CD4-positive, alpha-beta T cell treated with Interleukin-15 for 1 hour (primary cell): ENCODE results near the gene INTS3.

Experiments used
- DNase-seq: peaks from one replicate; pipeline ENCODE4 v3.0.0-alpha.2; 2020

Gene INTS3

DNA sequence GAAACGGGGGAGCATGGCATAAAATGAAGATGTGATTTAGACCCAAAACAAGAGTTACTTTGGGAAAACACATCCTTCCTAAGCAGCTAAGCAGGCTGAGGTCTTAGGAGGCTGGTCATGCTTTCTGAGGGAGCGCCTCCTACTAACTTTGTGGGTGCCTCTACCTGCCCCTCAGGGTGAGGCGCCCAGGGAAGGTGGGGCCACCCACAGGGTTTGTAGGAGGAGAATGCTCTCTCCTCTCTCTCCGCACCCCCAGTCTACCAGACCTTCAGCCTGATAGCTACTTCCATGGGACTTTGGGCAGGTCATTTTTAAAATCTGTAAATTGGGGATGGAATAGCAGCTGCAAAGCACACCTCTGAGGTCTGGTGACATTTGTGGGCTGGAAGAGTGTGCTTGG, 71.2 kb downstream of the INTS3 start:
- no peak for DNase-seq

DNA sequence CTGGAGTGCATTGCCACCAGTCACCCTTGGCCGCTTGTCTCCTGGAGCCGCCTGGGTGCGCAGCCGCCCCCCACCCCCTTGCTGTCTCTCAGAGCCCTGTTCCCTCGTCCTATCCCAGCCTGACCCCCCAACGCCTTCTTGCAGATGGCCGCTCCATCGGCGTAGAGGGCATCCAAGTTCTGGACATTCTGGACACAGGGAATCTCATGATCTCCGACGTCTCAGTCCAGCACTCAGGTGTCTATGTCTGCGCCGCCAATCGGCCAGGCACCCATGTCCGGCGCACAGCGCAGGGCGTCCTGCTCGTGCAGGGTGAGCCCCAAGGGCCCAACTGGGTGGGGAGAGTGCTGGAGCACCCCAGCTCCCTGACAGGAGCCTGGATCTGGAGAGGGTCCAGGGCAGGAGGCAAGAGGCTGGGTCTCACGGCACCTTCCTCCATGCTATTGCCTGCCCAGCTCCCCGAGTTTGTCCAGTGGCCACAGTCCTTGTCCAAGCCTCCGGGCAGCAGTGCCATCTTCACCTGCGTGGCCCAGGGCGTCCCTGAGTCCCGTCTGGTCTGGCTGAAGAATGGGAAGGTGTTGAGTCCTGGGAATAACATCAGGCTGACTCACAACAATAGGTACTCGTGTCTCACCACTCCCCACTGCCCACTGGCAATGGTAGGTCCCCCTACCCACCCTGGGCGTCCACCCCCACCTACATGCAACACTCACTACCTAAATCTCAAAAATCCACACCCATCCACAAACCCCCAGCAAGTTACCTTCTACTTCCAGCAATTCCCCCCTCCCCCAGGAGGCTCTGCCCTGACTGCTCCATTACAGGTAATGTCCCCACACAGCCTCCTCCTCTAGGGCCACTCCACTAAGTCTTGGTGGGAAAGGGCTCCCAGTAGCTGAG, 72.0 kb downstream of the INTS3 start:
- DNase-seq = no peak

DNA sequence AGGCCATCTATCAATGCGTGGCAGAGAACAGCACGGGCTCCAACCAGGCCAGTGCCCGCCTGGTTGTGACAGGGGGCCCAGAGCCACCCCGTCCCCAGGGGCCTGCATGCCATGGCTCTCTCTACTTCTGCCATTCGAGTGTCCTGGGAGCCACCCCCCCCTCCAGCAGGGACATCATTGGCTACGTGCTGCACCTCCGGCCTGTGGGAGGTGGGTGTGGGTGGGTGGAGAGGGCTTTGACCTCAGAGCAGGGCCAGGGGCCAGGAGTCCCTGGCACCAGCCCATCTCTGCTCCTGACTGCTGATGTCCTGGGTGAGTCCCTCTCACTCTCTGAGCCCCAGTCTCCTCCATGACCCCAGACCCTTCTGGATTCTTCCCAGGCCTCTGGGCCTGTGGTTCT, 72.7 kb downstream of the INTS3 start:
- DNase-seq = no peak

DNA sequence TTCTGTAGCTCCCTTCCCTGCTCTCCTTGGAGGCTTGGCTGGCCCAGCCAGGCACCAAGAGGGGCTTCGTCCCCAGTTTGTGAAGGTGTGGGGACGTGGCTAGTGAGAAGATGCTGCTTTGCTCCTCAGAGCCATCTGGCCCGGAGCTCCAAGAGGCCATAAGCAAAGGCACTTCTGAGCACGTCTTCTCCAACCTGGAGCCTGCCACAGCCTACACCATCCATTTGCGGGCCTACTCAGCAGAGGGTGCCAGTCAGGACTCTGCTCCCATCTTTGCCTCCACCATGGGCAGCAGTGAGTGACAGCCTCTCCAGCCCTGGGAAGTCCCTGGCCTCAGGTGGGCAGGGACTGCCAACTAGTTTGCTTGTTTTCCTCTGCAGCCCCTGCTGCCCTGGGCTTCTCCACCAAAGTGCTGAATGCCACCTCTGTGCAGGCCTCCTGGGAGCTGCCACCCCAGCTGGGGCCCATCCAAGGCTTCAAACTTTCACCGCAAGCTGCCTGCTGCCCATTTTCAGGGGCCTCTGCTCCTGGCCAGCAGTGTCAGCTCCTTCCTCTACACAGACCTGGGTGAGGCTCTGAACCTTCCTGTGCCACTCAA, 73.3 kb downstream of the INTS3 start:
- no peak for DNase-seq

DNA sequence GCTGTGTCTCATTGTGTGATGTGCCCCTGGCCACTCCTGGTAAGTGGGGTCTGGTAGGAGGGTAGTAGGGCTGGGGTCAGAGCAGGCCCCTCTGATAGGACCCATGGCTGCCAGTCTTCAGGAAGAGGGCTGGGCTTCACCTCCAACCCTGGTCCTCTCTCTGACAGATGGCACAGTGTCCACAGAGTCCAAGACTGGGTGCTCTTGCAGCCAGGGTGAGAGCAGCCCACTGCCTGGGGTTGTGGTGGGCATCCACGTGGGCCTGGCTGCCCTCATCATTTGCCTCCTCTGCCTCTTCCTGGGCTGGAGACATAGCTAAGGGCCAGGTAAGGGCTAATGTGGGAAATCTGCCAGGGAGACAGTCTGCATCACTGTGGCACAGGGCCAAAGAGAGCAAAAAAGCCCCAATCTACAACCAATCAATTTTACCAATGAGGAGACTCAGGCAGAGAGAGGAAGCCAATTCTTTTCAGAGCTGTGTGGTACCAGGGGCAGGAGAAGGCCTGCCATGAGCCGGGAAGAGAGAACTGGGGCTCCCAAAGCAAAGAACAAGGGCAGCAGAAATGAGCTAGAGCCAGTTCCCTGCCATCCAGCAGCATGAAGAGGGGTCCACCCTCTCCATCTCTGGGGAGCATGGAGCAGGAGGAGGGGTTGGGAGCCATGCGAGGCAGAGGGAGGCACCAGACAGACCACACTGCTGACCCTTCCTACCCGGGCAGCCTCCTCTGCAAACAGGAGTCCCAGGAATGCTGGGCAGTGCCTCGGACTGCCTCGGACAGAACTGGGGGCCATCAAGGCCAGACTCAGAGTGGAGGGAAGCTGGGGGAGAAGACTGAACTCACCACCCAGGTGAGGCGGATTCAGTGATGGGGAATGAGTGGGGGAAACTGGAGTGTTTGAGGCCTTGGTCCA, 74.2 kb downstream of the INTS3 start:
- DNase-seq = no peak

DNA sequence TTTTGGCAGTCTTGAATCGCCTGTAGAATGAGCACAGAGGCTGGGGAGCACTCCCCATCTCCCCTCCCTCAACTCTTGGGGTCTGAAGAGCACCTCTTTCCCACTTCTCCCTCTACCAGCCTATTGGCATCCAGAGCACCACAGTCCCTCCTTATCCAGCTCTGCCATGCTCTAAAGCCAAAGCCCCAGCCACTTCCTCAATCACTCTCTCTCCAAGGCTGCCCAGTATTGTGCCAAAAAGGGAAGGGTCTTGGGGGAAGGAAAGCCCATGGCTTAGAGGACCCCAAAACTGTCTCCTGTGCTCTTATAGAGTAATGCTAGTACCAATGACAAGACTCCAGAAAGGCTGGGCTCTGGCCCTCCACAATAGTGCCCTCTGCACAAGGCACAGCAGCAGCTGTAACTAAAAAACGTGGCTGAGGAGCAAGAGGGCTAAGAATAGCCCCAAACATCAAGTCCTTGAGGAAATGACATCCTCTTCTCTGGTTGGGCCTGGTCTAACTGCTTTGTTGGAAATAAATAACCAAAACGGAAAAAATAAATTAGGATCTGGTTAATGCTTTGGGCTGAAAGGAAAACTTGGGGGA, 75.7 kb downstream of the INTS3 start:
- no peak for DNase-seq

DNA sequence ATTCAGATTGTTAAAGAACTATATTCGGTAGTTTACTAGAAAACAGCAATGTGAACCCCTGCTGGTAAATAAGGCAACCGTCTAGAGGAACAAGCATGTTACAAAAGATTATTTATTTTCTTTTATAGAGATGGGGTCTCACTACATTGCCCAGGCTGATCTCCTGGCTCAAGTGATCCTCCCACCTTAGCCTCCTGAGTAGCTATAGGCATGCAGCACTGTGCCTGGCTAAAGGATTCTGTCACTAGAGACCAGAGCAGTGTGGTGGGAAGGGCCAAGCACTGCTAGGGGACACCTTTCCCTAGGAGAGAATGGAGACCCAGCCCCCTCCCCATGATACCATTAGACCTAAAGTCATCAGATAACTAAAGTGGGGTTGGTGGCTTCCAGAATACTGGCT, 76.3 kb downstream of the INTS3 start:
- DNase-seq = no peak

DNA sequence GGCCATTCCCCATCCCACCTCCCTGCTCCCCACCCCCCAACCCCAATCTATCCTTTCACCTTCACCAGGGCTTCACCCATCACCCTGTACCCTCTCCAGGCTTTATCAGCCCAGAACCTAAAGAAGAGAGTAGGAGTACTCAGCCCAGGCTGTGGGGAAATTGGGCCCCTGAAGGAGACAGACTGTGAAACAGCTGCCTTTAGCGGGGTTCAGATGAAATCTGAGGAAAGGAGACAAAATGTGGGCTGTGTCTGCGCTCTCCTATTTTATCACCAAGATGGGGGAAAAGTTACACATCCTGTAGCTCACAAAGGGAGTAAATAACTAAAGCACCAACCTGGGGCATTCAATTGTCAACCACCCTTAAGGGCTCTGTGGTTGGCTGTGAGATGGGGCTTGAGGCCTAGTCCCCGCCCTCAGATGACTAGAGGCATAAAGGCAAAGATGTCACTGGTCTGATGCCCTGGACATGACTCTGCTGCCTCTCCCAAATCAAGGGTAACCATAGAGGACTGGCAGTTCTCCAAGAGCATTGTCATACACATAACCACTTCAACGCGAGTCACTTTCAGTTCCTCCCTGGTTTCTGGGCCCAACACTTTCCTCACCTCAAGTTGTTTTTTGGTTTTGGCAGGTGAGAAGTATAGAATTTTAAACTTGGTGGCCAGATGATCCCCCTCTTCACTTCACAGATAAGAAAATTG, 77.3 kb downstream of the INTS3 start:
- DNase-seq = peak; percentile 89

DNA sequence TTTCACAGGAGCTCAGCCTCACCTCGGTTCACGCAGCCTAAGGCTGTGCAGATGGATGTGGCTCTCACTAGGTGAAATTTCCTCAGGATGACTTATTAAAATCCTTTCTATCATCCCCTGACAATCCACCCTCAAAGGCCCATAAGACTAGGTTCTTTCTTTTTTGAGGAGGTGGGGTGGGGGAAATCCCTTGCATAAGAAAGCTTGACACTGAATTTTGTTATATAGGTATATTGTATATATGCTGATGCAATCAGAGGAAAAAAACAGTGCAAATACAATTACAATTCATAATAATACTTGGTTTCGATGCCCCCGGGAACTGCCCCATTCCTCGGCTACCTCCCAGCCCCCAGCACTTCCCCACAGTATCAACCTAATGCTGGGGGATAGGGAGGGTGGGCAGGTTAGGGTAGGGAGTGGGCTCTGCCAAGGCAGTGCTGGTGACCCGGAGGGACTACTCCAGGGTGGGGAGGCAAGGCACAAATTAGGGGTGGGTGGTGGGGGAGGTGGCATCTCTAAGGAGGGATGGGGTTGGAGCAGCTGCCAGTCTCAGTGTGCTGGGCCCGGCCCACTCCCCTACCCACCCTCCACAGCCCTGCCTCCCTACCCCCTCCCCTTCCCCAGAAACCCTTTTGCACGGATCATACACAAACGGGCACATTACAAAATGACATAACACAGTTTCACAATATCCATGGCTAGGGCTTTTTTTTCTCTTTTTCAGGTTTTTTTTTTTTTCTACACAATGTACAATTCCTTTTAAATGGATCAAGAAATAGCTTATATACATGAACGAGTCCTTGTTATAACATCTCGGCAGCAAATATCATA, 78.3 kb downstream of the INTS3 start:
- DNase-seq = no peak

DNA sequence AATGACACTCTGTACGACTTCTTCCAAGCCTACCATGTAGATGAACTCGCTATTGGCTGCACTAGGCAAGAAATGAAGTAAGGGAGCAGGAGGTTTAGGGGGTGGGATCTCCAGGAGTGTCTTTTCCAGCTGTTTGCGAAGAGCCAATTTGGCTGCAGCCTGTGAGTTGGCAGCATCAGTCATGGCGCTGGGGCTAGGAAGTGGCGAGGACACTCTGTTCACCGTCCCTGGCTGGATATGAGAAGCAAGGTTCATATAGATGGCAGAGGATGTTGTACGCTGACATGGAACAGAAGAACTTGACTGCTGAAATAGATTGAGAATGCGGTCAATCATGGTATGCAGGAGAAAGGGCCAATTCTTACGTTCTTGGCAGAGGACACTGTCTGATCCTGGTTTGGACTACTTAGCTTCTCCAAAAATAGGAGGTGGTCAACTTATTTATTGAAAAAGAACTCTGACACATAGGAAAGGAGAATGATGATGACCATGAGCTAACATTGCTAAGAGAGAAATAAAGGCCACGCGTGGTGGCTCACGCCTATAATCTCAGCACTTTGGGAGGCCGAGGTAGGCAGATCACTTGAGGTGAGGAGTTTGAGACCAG, 88.5 kb downstream of the INTS3 start:
- no peak for DNase-seq

DNA sequence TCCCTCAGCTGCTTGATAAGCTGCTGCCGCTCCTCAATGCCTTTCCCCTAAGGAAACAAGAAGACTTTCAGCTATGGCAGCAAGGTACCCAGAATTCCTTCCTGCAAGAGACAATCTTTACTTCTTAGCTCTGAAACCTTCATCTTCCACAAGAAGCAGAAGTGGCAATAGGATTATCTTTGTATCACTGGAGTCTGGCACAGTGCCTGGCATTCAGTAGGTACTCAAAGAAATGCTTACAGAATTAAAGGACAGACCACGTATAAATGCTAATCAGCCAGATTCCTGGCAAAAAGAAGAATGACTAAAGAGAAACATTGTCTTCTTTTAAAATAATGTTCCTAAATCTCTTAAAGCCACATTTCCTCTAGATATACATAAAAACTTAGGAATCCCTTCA, 91.0 kb downstream of the INTS3 start:
- DNase-seq = no peak
